ENCODE measurements around the gene CYBA.

Gene CYBA

DNA sequence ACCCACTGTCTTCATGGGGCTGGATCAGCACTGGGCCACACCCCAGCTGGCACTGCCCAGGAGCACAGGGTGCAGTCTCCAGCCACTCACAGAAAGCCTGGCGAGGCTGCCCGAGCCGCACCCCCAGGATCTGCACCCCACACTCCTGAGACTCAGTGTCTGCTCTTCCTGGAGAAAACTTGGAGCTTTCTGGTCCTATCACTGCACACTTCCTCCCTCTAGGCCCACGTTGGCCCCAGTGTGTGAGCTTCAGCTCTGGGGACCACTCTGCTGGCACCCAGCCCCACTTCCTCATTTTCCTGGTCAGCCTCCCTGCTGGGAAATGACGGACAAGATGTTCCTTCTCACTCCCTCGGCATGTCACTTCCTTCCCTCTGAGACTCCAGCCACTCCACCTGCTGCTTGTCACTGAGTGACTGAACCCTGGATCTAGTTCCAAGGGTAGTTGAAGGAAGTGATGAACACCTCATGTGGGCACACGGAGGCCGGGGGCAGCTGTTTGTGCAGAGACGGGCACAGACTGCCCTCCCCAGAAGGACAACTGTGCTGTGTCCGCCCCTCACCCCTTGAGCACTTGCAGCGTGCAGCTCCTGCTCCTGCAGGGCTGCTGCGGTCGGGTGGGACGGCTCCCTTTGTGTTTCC is 51.6 kb downstream of the CYBA start:
- Histone ChIP-seq H3K9ac (ENCODE audit: low read length) (no peak overlapping the region), H3K9me3 (ENCODE audit: low read length) (no peaks in the 10 kb centered on the region), H3K4me3 (ENCODE audit: low read depth in 1 of 2, low read length in 2 of 2) (no peak overlapping the region), H3K36me3 (ENCODE audit: insufficient read depth, low read length) (peaks cover 47% of the 10 kb centered on the region), H3K4me1 (ENCODE audit: insufficient read depth, low read length) (no peaks in the 10 kb centered on the region), H3K27ac (ENCODE audit: low read depth, low read length) (no peak overlapping the region), H3K27me3 (ENCODE audit: control insufficient read depth in 1 of 2, insufficient read depth in 2 of 2, low read length in 2 of 2) (no peaks in the 10 kb centered on the region)

GRCh38 chr16:88597856-88598491 is 52.9 kb downstream of the CYBA start:
- no peak overlapping the region for H3K4me3 ChIP-seq (ENCODE audit: low read depth in 1 of 2, low read length in 2 of 2)
- no peaks in the 10 kb centered on the region for H3K27me3 ChIP-seq (ENCODE audit: control insufficient read depth in 1 of 2, insufficient read depth in 2 of 2, low read length in 2 of 2)
- no peak overlapping the region for H3K27ac ChIP-seq (ENCODE audit: low read depth, low read length)
- H3K4me1 ChIP-seq (ENCODE audit: insufficient read depth, low read length): no peaks in the 10 kb centered on the region
- H3K36me3 ChIP-seq (ENCODE audit: insufficient read depth, low read length): peaks cover 51% of the 10 kb centered on the region
- H3K9me3 ChIP-seq (ENCODE audit: low read length): no peaks in the 10 kb centered on the region
- no peak overlapping the region for H3K9ac ChIP-seq (ENCODE audit: low read length)

- Histone ChIP-seq H3K9ac (ENCODE audit: low read length) (no peak overlapping the region), H3K4me3 (ENCODE audit: low read depth in 1 of 2, low read length in 2 of 2) (no peak overlapping the region), H3K36me3 (ENCODE audit: insufficient read depth, low read length) (peaks cover 46% of the 10 kb centered on the region), H3K4me1 (ENCODE audit: insufficient read depth, low read length) (no peaks in the 10 kb centered on the region), H3K27me3 (ENCODE audit: control insufficient read depth in 1 of 2, insufficient read depth in 2 of 2, low read length in 2 of 2) (no peaks in the 10 kb centered on the region), H3K9me3 (ENCODE audit: low read length) (no peaks in the 10 kb centered on the region), H3K27ac (ENCODE audit: low read depth, low read length) (no peak overlapping the region)
These were observed 54.4 kb downstream of the CYBA start for GRCh38 chr16:88596483-88596882.

- Histone ChIP-seq H3K27me3 (ENCODE audit: control insufficient read depth in 1 of 2, insufficient read depth in 2 of 2, low read length in 2 of 2) (no peaks in the 10 kb centered on the region), H3K27ac (ENCODE audit: low read depth, low read length) (no peak overlapping the region), H3K4me3 (ENCODE audit: low read depth in 1 of 2, low read length in 2 of 2) (no peak overlapping the region), H3K9ac (ENCODE audit: low read length) (no peak overlapping the region), H3K4me1 (ENCODE audit: insufficient read depth, low read length) (no peaks in the 10 kb centered on the region), H3K36me3 (ENCODE audit: insufficient read depth, low read length) (peaks cover 41% of the 10 kb centered on the region), H3K9me3 (ENCODE audit: low read length) (no peaks in the 10 kb centered on the region)
These were observed 54.9 kb downstream of the CYBA start for GRCh38 chr16:88595921-88596320.

DNA sequence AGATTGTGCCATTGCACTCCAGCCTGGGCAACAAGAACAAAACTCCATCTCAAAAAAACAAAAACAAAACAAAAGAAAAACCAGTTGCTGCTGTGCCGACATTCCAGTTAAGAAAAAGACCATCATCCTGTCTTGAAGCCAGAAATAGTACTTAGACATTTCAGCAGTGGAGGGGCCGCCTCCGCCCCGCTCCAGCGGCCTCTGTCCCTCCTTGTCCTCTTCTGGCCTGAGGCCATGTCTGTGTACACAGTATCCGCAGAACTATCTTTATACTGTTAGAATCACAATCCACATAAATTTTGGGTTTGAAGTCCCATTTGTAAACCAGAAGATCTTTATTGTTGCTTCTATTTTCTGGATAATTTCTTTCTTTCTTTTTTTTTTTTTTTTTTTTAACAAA is 55.8 kb downstream of the CYBA start:
- Histone ChIP-seq H3K27me3 (ENCODE audit: control insufficient read depth in 1 of 2, insufficient read depth in 2 of 2, low read length in 2 of 2) (no peaks in the 10 kb centered on the region), H3K4me1 (ENCODE audit: insufficient read depth, low read length) (no peaks in the 10 kb centered on the region), H3K9me3 (ENCODE audit: low read length) (no peaks in the 10 kb centered on the region), H3K4me3 (ENCODE audit: low read depth in 1 of 2, low read length in 2 of 2) (no peak overlapping the region), H3K36me3 (ENCODE audit: insufficient read depth, low read length) (peaks cover 34% of the 10 kb centered on the region), H3K9ac (ENCODE audit: low read length) (no peak overlapping the region), H3K27ac (ENCODE audit: low read depth, low read length) (no peak overlapping the region)

DNA sequence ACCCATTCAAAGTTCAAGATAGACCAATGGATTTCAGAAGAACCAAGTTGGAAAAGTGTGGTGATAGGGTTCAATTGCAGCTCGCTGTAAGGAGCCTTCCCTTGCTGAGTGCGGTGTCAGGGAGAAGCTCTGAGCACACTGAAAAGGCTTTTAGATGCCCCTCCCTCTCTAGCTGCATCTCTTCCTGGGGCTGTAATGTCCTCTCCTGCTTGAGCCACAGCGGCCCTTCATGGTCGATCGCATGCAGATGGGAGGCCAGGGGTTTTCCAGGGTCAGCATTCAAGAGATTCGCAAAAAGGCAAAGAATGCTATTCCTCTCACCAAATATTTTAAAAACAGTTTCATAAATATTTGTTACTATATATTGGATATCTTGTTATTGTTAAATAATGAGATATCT is 56.9 kb downstream of the CYBA start:
- Histone ChIP-seq H3K36me3 (ENCODE audit: insufficient read depth, low read length) (peaks cover 34% of the 10 kb centered on the region), H3K4me3 (ENCODE audit: low read depth in 1 of 2, low read length in 2 of 2) (no peak overlapping the region), H3K27me3 (ENCODE audit: control insufficient read depth in 1 of 2, insufficient read depth in 2 of 2, low read length in 2 of 2) (no peaks in the 10 kb centered on the region), H3K9me3 (ENCODE audit: low read length) (no peaks in the 10 kb centered on the region), H3K9ac (ENCODE audit: low read length) (no peak overlapping the region), H3K27ac (ENCODE audit: low read depth, low read length) (no peak overlapping the region), H3K4me1 (ENCODE audit: insufficient read depth, low read length) (no peaks in the 10 kb centered on the region)

- no peak overlapping the region for H3K27ac ChIP-seq (ENCODE audit: low read depth, low read length)
- H3K9ac ChIP-seq (ENCODE audit: low read length): no peak overlapping the region
- no peaks in the 10 kb centered on the region for H3K4me1 ChIP-seq (ENCODE audit: insufficient read depth, low read length)
- H3K4me3 ChIP-seq (ENCODE audit: low read depth in 1 of 2, low read length in 2 of 2): no peak overlapping the region
- H3K9me3 ChIP-seq (ENCODE audit: low read length): no peaks in the 10 kb centered on the region
- H3K27me3 ChIP-seq (ENCODE audit: control insufficient read depth in 1 of 2, insufficient read depth in 2 of 2, low read length in 2 of 2): no peaks in the 10 kb centered on the region
- H3K36me3 ChIP-seq (ENCODE audit: insufficient read depth, low read length): peaks cover 35% of the 10 kb centered on the region
These were observed 57.4 kb downstream of the CYBA start for GRCh38 chr16:88593489-88593888.
